ENCODE data around the gene PDE3A.

Gene PDE3A

DNA sequence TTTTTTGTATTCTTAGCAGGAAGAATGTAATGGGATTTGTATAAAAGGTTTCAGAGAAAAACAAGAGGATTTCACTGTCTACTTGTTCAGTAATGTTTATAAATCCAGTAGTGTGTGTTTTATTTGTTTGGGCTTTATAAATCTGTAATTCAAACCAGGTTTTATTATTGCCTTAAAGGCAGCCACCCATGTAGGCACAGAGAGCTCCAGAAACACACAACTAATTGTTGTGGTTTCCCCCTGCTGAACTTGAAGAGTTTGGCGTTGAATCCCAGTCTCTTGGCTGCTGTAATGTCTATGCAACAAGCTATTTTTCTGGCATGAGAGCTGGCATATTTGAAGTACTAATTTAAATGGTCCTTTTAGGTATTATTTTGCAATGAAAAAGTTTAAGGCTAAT, 263.4 kb downstream of the PDE3A start:
- no peak overlapping the region for H3K4me3 ChIP-seq (ENCODE audit: low read depth, low read length)
- H3K4me2 ChIP-seq (ENCODE audit: low read length): no peak overlapping the region
- no peaks in the 10 kb centered on the region for H3K4me1 ChIP-seq (ENCODE audit: control insufficient read depth in 1 of 2, insufficient read depth in 2 of 2, low read length in 2 of 2)
- DNase-seq: no peak
- H3K79me1 ChIP-seq (ENCODE audit: low read length): no peaks in the 10 kb centered on the region
- H2BK120ac ChIP-seq (ENCODE audit: insufficient read depth, low read length, poor library complexity): no peak overlapping the region
- H2AK5ac ChIP-seq (ENCODE audit: low read length): no peak overlapping the region
- no peaks in the 10 kb centered on the region for H3K9me3 ChIP-seq (ENCODE audit: insufficient read depth, low read depth, low read length)
- WGBS (ENCODE audit: extremely low coverage, insufficient coverage, insufficient read length): no CpG with 5 or more reads among the region's 1 CpG
- H2BK5ac ChIP-seq (ENCODE audit: low read depth, low read length, poor library complexity): no peak overlapping the region
- no peak overlapping the region for H4K91ac ChIP-seq (ENCODE audit: low read depth, low read length)
- no peak overlapping the region for H3K18ac ChIP-seq (ENCODE audit: low read length)
- no peak overlapping the region for H2AFZ ChIP-seq (ENCODE audit: insufficient read depth, low read length, poor library complexity)
- H3K27me3 ChIP-seq (ENCODE audit: insufficient read depth, low read length): no peaks in the 10 kb centered on the region
- H3K9ac ChIP-seq (ENCODE audit: low read length): no peak overlapping the region
- H4K8ac ChIP-seq (ENCODE audit: low read depth, low read length): no peak overlapping the region
- no peak overlapping the region for H2BK12ac ChIP-seq (ENCODE audit: low read length)
- no peak overlapping the region for H3K23ac ChIP-seq (ENCODE audit: low read length)
- H3K14ac ChIP-seq (ENCODE audit: low read length): no peak overlapping the region
- no peak overlapping the region for H4K12ac ChIP-seq (ENCODE audit: low read depth, low read length)
- no peak overlapping the region for H3K27ac ChIP-seq (ENCODE audit: low read depth, low read length)
- peaks cover 0 to 4% of the 10 kb centered on the region in 2 experiments for H3K36me3 ChIP-seq (ENCODE audit: control insufficient read depth in 1 of 2, insufficient read depth in 2 of 2, low read length in 2 of 2)
- no peaks in the 10 kb centered on the region for H3K79me2 ChIP-seq (ENCODE audit: control insufficient read depth, insufficient read depth, low read length, poor library complexity)
- no peak overlapping the region for H3K4ac ChIP-seq (ENCODE audit: low read depth, low read length)

DNA sequence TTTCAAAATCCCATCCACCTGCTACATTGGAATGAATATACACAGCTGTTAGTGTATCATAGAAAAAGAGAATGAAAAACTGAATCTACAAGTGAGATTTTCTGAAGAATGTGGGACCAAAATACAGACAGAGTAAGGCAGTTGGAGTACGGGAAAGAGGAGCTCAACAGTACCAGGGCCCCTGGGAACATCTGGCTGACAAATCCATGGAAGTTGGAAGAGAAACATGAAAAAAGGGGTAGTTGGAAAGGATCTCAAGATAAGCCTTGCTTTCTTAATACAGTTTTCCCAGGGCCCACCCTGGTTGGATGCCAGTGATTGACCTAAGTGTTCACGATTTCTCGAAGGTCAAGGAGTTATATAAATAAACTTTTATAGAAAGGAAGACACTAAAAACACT, 272.8 kb downstream of the PDE3A start:
- Histone ChIP-seq H3K4ac (ENCODE audit: low read depth, low read length) (no peak overlapping the region), H3K4me3 (ENCODE audit: low read depth, low read length) (no peak overlapping the region), H3K18ac (ENCODE audit: low read length) (no peak overlapping the region), H4K8ac (ENCODE audit: low read depth, low read length) (no peak overlapping the region), H3K14ac (ENCODE audit: low read length) (no peak overlapping the region), H3K9ac (ENCODE audit: low read length) (no peak overlapping the region), H3K79me1 (ENCODE audit: low read length) (no peaks in the 10 kb centered on the region), H2BK12ac (ENCODE audit: low read length) (no peak overlapping the region), H3K27ac (ENCODE audit: low read depth, low read length) (no peak overlapping the region), H3K4me1 (ENCODE audit: control insufficient read depth in 1 of 2, insufficient read depth in 2 of 2, low read length in 2 of 2) (no peaks in the 10 kb centered on the region), H3K27me3 (ENCODE audit: insufficient read depth, low read length) (no peaks in the 10 kb centered on the region), H3K9me3 (ENCODE audit: insufficient read depth, low read depth, low read length) (no peaks in the 10 kb centered on the region), H2AFZ (ENCODE audit: insufficient read depth, low read length, poor library complexity) (no peak overlapping the region), H4K91ac (ENCODE audit: low read depth, low read length) (no peak overlapping the region), H3K23ac (ENCODE audit: low read length) (no peak overlapping the region), H4K12ac (ENCODE audit: low read depth, low read length) (no peak overlapping the region), H2AK5ac (ENCODE audit: low read length) (no peak overlapping the region), H3K36me3 (ENCODE audit: control insufficient read depth in 1 of 2, insufficient read depth in 2 of 2, low read length in 2 of 2) (peaks cover 0 to 2% of the 10 kb centered on the region in 2 experiments), H2BK5ac (ENCODE audit: low read depth, low read length, poor library complexity) (no peak overlapping the region), H3K79me2 (ENCODE audit: control insufficient read depth, insufficient read depth, low read length, poor library complexity) (no peaks in the 10 kb centered on the region), H3K4me2 (ENCODE audit: low read length) (no peak overlapping the region), H2BK120ac (ENCODE audit: insufficient read depth, low read length, poor library complexity) (no peak overlapping the region)
- DNase-seq: no peak
- no CpG with 5 or more reads among the region's 3 CpGs for WGBS (ENCODE audit: extremely low coverage, insufficient coverage, insufficient read length)

DNA sequence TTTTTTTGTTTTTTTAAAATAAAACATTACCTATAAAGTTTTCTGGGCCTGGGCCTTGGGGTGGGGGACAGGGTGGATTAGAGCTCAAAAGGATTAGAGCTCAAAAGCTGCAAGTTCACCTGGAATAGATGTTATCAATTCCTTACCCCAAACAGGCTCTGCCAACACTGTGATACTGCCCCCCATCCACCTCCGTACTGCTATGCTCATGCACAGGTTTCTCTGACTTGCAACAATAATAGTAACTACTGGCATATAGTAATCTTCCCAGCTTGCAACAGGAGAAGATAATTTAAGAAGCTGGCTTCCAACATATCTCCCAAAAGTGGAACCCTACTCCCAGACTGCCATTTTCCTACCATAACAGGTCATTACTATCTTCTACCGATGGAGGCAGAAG, 275.5 kb downstream of the PDE3A start:
- Histone ChIP-seq H3K18ac (ENCODE audit: low read length) (no peak overlapping the region), H2BK120ac (ENCODE audit: insufficient read depth, low read length, poor library complexity) (no peak overlapping the region), H3K9ac (ENCODE audit: low read length) (no peak overlapping the region), H2AFZ (ENCODE audit: insufficient read depth, low read length, poor library complexity) (no peak overlapping the region), H2BK12ac (ENCODE audit: low read length) (no peak overlapping the region), H3K27me3 (ENCODE audit: insufficient read depth, low read length) (no peaks in the 10 kb centered on the region), H4K12ac (ENCODE audit: low read depth, low read length) (no peak overlapping the region), H3K4me1 (ENCODE audit: control insufficient read depth in 1 of 2, insufficient read depth in 2 of 2, low read length in 2 of 2) (no peaks in the 10 kb centered on the region), H3K27ac (ENCODE audit: low read depth, low read length) (no peak overlapping the region), H3K14ac (ENCODE audit: low read length) (no peak overlapping the region), H3K9me3 (ENCODE audit: insufficient read depth, low read depth, low read length) (no peaks in the 10 kb centered on the region), H4K8ac (ENCODE audit: low read depth, low read length) (no peak overlapping the region), H3K23ac (ENCODE audit: low read length) (no peak overlapping the region), H2AK5ac (ENCODE audit: low read length) (no peak overlapping the region), H3K4ac (ENCODE audit: low read depth, low read length) (no peak overlapping the region), H3K4me2 (ENCODE audit: low read length) (no peak overlapping the region), H4K91ac (ENCODE audit: low read depth, low read length) (no peak overlapping the region), H3K4me3 (ENCODE audit: low read depth, low read length) (no peak overlapping the region), H2BK5ac (ENCODE audit: low read depth, low read length, poor library complexity) (no peak overlapping the region), H3K79me2 (ENCODE audit: control insufficient read depth, insufficient read depth, low read length, poor library complexity) (no peaks in the 10 kb centered on the region), H3K36me3 (ENCODE audit: control insufficient read depth in 1 of 2, insufficient read depth in 2 of 2, low read length in 2 of 2) (peaks cover 0 to 6% of the 10 kb centered on the region in 2 experiments), H3K79me1 (ENCODE audit: low read length) (no peaks in the 10 kb centered on the region)
- no CpG with 5 or more reads among the region's 2 CpGs for WGBS (ENCODE audit: extremely low coverage, insufficient coverage, insufficient read length)
- no peak for DNase-seq

DNA sequence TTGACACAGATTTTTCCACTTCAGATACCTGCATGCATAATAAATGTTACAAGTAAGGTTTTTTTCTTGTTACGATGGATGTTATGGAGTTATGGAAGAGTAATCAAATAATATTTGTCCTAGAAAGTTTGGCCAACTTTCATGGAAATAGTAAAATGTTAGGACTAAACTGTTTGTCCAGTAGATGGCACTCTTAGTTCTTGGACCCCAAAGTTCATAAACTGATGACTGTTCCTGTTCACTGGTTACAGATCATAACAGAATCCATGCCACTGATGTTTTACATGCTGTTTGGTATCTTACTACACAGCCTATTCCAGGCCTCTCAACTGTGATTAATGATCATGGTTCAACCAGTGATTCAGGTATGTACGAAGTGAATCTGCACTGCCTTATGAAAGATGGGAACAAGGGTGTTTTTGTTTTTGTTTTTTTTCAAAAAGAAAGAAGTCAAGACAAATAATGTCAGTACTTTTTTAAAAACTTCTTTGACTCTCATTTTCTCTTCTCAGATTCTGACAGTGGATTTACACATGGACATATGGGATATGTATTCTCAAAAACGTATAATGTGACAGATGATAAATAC, 278.0 kb downstream of the PDE3A start:
- H2AK5ac ChIP-seq (ENCODE audit: low read length): no peak overlapping the region
- no peak overlapping the region for H3K9ac ChIP-seq (ENCODE audit: low read length)
- H4K91ac ChIP-seq (ENCODE audit: low read depth, low read length): no peak overlapping the region
- H2BK5ac ChIP-seq (ENCODE audit: low read depth, low read length, poor library complexity): no peak overlapping the region
- no peak overlapping the region for H3K4me3 ChIP-seq (ENCODE audit: low read depth, low read length)
- no peaks in the 10 kb centered on the region for H3K4me1 ChIP-seq (ENCODE audit: control insufficient read depth in 1 of 2, insufficient read depth in 2 of 2, low read length in 2 of 2)
- H3K14ac ChIP-seq (ENCODE audit: low read length): no peak overlapping the region
- H3K79me1 ChIP-seq (ENCODE audit: low read length): no peaks in the 10 kb centered on the region
- H3K4ac ChIP-seq (ENCODE audit: low read depth, low read length): no peak overlapping the region
- no peaks in the 10 kb centered on the region for H3K9me3 ChIP-seq (ENCODE audit: insufficient read depth, low read depth, low read length)
- no peak overlapping the region for H2BK12ac ChIP-seq (ENCODE audit: low read length)
- DNase-seq: peak in 1 of 2 donors; percentile 42
- no peak overlapping the region for H3K23ac ChIP-seq (ENCODE audit: low read length)
- no peaks in the 10 kb centered on the region for H3K79me2 ChIP-seq (ENCODE audit: control insufficient read depth, insufficient read depth, low read length, poor library complexity)
- H3K27ac ChIP-seq (ENCODE audit: low read depth, low read length): no peak overlapping the region
- no peak overlapping the region for H3K4me2 ChIP-seq (ENCODE audit: low read length)
- no peaks in the 10 kb centered on the region for H3K27me3 ChIP-seq (ENCODE audit: insufficient read depth, low read length)
- no peak overlapping the region for H4K8ac ChIP-seq (ENCODE audit: low read depth, low read length)
- no peak overlapping the region for H2BK120ac ChIP-seq (ENCODE audit: insufficient read depth, low read length, poor library complexity)
- no peak overlapping the region for H3K18ac ChIP-seq (ENCODE audit: low read length)
- no CpG with 5 or more reads among the region's 3 CpGs for WGBS (ENCODE audit: extremely low coverage, insufficient coverage, insufficient read length)
- H3K36me3 ChIP-seq (ENCODE audit: control insufficient read depth in 1 of 2, insufficient read depth in 2 of 2, low read length in 2 of 2): peaks cover 0 to 6% of the 10 kb centered on the region in 2 experiments
- H2AFZ ChIP-seq (ENCODE audit: insufficient read depth, low read length, poor library complexity): no peak overlapping the region
- no peak overlapping the region for H4K12ac ChIP-seq (ENCODE audit: low read depth, low read length)

Data from trophoblast cell (in vitro differentiated cells and primary cell).